Heart left ventricle (tissue), 13 donors: ENCODE measurements around the gene MYO5A.

Source experiments
- POLR2A ChIP-seq, 2 donors: fragments of 450-650 bp; IDR thresholded peaks; one replicate each; pipeline ENCODE4 v1.6.1; 2017; ENCODE audit warnings: antibody characterized with exemption in 2 of 2, mild to moderate bottlenecking in 2 of 2, moderate library complexity in 2 of 2
- TF ChIP-seq, protein P1 (sequence below), 12 donors: fragments of 200-600 bp; sonication (generic) in 4 of 12; IDR thresholded peaks; one replicate each; pipeline versions ENCODE4 v1.5.0 to v1.8.0; 2018 to 2022; ENCODE audit warnings: antibody characterized with exemption in 12 of 12, mild to moderate bottlenecking in 5 of 12
- donor health status: ischemic (EF 13 %, LVEDD 7.1; RV severe dilation, severe dysfunction).
- donor health status: DM: no; HTN: yes; CAD: no.
- donor health status: DM: no; HTN: no; CAD: no.
- donor health status: ischemic (EF 25% LVEDD 6.9; RV normal size, moderate dysfunction).
- donor health status: ischemic (EF 25% LVEDD 5.7; RV mildly dilated, moderate dysfunction).
- donor health status: ischemic (EF 35%, LVEDD 5.7; RV mildly dilated, moderate dysfunction).
- donor health status: nonischemic (EF 11% LVEDD 7.7; RV severe dilation, severe dysfunction).
- donor health status: DM: yes; HTN: yes; CAD: no.
- donor health status: PGD.
- donor health status: ischemic (EF 29% LVEDD 5.4; RV normal size, mild dysfunction).
- donor health status: nonischemic (EF 23%, LVEDD 6.1; RV moderate dilation, normal function).

DNA sequence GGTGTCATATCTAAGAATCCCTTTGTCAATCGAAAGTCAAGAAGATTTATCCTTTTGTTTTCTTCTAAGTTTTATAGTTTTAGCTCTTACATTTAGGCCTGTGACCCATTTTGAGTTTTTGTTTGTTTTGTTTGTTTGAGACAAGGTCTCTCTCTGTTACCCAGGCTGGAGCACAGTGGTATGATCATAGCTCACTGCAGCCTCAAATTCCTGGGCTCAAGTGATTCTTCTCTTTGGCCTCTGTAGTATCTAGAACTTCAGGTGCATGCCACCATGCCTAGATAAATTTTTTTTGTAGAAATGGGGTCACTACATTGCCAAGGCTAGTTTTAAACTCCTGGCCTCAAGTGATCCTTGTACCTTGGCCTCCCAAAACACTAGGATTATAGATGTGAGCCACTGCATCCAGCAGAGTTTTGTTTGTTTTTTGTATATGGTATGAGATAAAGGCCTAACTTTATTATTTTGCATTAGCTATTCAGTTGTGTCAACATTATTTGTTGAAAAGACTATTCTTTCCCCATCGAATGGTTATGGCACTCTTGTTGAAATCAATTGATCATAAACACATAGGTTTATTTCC, 227.3 kb downstream of the MYO5A start:
- TF ChIP-seq POLR2A (IDR thresholded peaks at IDR 0.05), result no peak
- TF ChIP-seq, protein P1, sequence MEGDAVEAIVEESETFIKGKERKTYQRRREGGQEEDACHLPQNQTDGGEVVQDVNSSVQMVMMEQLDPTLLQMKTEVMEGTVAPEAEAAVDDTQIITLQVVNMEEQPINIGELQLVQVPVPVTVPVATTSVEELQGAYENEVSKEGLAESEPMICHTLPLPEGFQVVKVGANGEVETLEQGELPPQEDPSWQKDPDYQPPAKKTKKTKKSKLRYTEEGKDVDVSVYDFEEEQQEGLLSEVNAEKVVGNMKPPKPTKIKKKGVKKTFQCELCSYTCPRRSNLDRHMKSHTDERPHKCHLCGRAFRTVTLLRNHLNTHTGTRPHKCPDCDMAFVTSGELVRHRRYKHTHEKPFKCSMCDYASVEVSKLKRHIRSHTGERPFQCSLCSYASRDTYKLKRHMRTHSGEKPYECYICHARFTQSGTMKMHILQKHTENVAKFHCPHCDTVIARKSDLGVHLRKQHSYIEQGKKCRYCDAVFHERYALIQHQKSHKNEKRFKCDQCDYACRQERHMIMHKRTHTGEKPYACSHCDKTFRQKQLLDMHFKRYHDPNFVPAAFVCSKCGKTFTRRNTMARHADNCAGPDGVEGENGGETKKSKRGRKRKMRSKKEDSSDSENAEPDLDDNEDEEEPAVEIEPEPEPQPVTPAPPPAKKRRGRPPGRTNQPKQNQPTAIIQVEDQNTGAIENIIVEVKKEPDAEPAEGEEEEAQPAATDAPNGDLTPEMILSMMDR (IDR thresholded peaks at IDR 0.05), result no peak
